K562 (cell line): ENCODE measurements around the gene MECP2.

Source experiments
- EP300 ChIP-seq: IDR thresholded peaks from 2 replicates; pipeline ENCODE4 v1.6.1; 2012; ENCODE audit warnings: low read length, improper control_type of control experiment
- FOXK1 ChIP-seq: sonication (generic); formaldehyde crosslinking; IDR thresholded peaks from 2 replicates; pipeline ENCODE4 v1.8.0; 2022; ENCODE audit warnings: missing genetic modification reagents, mild to moderate bottlenecking, borderline replicate concordance
- GATA2 ChIP-seq: sonication (generic); formaldehyde crosslinking; IDR thresholded peaks from 2 replicates; pipeline ENCODE4 v1.4.0; 2020; ENCODE audit warnings: mild to moderate bottlenecking, missing genetic modification reagents
- GTF2E2 ChIP-seq: fragments of 200-800 bp; sonication (Bioruptor generic); IDR thresholded peaks from 2 replicates; pipeline ENCODE4 v1.6.1; 2016; ENCODE audit warnings: missing genetic modification characterization, missing compliant biosample characterization
- PHF21A ChIP-seq: fragments of 450-650 bp; IDR thresholded peaks from 2 replicates; pipeline ENCODE4 v1.6.1; 2017; ENCODE audit warnings: low read depth, borderline replicate concordance
- RCOR1 ChIP-seq, 2 experiments: IDR thresholded peaks; 2 replicates each; pipeline ENCODE4 v1.6.1; 2012; ENCODE audit warnings: low read depth in 2 of 2, low read length in 2 of 2, borderline replicate concordance in 1 of 2, improper control_type of control experiment in 1 of 2
- SRSF1 ChIP-seq: fragments of 200-400 bp; formaldehyde crosslinking; IDR thresholded peaks from 2 replicates; pipeline ENCODE4 v1.6.1; 2017; ENCODE audit warnings: mild to moderate bottlenecking, low read depth, low read length, moderate library complexity
- ZNF133 ChIP-seq: fragments of 250-450 bp; sonication (Bioruptor Pico); IDR thresholded peaks from 2 replicates; pipeline ENCODE4 v1.4.0; 2020; ENCODE audit warnings: mild to moderate bottlenecking
- ZNF75A ChIP-seq: fragments of 450-650 bp; formaldehyde crosslinking; IDR thresholded peaks from 2 replicates; pipeline ENCODE4 v1.4.0; 2020; ENCODE audit warnings: mild to moderate bottlenecking
- TF ChIP-seq, protein P1 (sequence below), 3 experiments: IDR thresholded peaks in 2 of 3; conservative IDR thresholded peaks in 1 of 3; 2 replicates each; pipeline ENCODE4 v1.5.1; 2011 to 2012; ENCODE audit warnings: low read length in 3 of 3, mild to moderate bottlenecking in 3 of 3, control low read depth in 2 of 3, improper control_type of control experiment in 1 of 3, inconsistent platforms in 1 of 3, low read depth in 1 of 3, mixed read lengths in 1 of 3, moderate library complexity in 1 of 3; ENCODE audit not compliant: insufficient read depth in 2 of 3
- TF ChIP-seq, protein P2 (sequence below): sonication (generic); formaldehyde crosslinking; IDR thresholded peaks from 2 replicates; pipeline ENCODE4 v1.9.0; 2022; ENCODE audit warnings: mild to moderate bottlenecking, missing genetic modification reagents
- TF ChIP-seq, protein P3 (sequence below): sonication (generic); formaldehyde crosslinking; IDR thresholded peaks from 2 replicates; pipeline ENCODE4 v1.8.1; 2022; ENCODE audit warnings: missing genetic modification reagents

DNA sequence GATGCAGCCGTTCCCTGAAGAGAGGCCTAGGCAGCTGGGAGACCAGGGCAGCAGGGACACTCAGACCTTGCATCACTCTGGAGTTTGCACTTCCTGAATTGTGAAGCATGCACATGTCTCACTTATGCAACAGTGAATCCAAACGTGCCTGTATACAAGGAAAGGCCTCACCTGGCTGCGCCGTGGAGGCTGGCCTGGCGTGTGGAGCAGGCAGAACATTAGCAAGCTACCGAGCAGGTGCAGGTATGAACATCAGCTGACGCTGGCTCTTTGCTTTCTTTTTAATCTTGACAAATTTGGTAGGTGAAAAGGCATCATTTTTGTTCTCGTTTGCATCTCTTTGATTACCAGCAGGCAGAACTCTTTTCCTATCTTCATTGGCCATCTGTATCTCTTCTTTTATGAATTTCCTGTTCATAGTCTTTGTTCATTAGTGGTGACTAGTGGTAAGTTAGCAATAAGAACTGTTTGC lies 40.7 kb downstream of the MECP2 start:
- TF ChIP-seq EP300 (no peak), GTF2E2 (tag) (no peak), ZNF133 (CRISPR knock-in tag) (no peak), RCOR1 (IDR thresholded peaks at IDR 0.05; ENCODE audit: borderline replicate concordance in 1 of 2, low read depth in 2 of 2, low read length in 2 of 2) (no peak), GATA2 (CRISPR knock-in tag) (no peak), FOXK1 (CRISPR knock-in tag) (no peak), SRSF1 (no peak), ZNF75A (CRISPR knock-in tag) (no peak), PHF21A (no peak)
- TF ChIP-seq, protein P1, sequence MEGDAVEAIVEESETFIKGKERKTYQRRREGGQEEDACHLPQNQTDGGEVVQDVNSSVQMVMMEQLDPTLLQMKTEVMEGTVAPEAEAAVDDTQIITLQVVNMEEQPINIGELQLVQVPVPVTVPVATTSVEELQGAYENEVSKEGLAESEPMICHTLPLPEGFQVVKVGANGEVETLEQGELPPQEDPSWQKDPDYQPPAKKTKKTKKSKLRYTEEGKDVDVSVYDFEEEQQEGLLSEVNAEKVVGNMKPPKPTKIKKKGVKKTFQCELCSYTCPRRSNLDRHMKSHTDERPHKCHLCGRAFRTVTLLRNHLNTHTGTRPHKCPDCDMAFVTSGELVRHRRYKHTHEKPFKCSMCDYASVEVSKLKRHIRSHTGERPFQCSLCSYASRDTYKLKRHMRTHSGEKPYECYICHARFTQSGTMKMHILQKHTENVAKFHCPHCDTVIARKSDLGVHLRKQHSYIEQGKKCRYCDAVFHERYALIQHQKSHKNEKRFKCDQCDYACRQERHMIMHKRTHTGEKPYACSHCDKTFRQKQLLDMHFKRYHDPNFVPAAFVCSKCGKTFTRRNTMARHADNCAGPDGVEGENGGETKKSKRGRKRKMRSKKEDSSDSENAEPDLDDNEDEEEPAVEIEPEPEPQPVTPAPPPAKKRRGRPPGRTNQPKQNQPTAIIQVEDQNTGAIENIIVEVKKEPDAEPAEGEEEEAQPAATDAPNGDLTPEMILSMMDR (IDR thresholded peaks at IDR 0.05 in 2 of 3, conservative IDR thresholded peaks at IDR 0.05 in 1 of 3; ENCODE audit: insufficient read depth in 2 of 3, low read depth in 1 of 3, low read length in 3 of 3): no peak
- TF ChIP-seq, protein P2, sequence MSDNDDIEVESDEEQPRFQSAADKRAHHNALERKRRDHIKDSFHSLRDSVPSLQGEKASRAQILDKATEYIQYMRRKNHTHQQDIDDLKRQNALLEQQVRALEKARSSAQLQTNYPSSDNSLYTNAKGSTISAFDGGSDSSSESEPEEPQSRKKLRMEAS (CRISPR knock-in tag): 0 out of 2 replicates have a peak, but pooled peaks have one; percentile 23
- TF ChIP-seq, protein P3, sequence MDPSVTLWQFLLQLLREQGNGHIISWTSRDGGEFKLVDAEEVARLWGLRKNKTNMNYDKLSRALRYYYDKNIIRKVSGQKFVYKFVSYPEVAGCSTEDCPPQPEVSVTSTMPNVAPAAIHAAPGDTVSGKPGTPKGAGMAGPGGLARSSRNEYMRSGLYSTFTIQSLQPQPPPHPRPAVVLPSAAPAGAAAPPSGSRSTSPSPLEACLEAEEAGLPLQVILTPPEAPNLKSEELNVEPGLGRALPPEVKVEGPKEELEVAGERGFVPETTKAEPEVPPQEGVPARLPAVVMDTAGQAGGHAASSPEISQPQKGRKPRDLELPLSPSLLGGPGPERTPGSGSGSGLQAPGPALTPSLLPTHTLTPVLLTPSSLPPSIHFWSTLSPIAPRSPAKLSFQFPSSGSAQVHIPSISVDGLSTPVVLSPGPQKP (CRISPR knock-in tag): no peak
